ENCODE data around the gene RIF1.

The RIF1 gene

DNA sequence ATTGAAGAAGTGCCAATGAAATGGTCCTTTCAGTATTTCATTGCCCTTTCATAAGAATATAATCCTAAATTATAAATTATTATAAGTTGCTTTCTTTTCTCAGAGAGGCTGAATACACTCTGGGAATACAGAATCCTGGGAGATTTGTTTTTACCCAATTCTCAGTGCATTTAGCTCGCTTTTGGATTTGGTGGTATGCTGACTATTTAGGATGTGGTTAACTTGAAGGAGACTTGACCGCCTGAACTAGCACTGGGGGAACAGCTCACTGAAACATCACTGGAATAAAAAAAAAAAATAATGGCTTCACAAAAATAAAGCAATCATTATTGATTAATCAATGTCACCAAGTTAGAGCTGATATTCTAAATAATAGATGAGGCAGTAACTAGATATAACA is 42.1 kb upstream of the RIF1 start:
- Histone ChIP-seq H3K18ac (ENCODE audit: low read length) (no peak overlapping the region), H3K27ac (ENCODE audit: low read depth, low read length) (no peak overlapping the region), H3K4ac (ENCODE audit: low read depth, low read length) (no peak overlapping the region), H2BK12ac (ENCODE audit: low read length) (no peak overlapping the region), H3K4me3 (ENCODE audit: low read depth, low read length) (no peak overlapping the region), H3K79me2 (ENCODE audit: control insufficient read depth, insufficient read depth, low read length, poor library complexity) (no peaks in the 10 kb centered on the region), H2BK5ac (ENCODE audit: low read depth, low read length, poor library complexity) (no peak overlapping the region), H3K14ac (ENCODE audit: low read length) (no peak overlapping the region), H4K8ac (ENCODE audit: low read depth, low read length) (no peak overlapping the region), H3K4me2 (ENCODE audit: low read length) (no peak overlapping the region), H3K36me3 (ENCODE audit: control insufficient read depth in 1 of 2, insufficient read depth in 2 of 2, low read length in 2 of 2) (no peaks in the 10 kb centered on the region), H3K27me3 (ENCODE audit: insufficient read depth, low read length) (no peaks in the 10 kb centered on the region), H3K23ac (ENCODE audit: low read length) (no peak overlapping the region), H2AK5ac (ENCODE audit: low read length) (no peak overlapping the region), H3K4me1 (ENCODE audit: control insufficient read depth in 1 of 2, insufficient read depth in 2 of 2, low read length in 2 of 2) (no peaks in the 10 kb centered on the region), H4K91ac (ENCODE audit: low read depth, low read length) (no peak overlapping the region), H4K12ac (ENCODE audit: low read depth, low read length) (no peak overlapping the region), H3K9me3 (ENCODE audit: insufficient read depth, low read depth, low read length) (no peaks in the 10 kb centered on the region), H2AFZ (ENCODE audit: insufficient read depth, low read length, poor library complexity) (no peak overlapping the region), H3K79me1 (ENCODE audit: low read length) (no peaks in the 10 kb centered on the region), H2BK120ac (ENCODE audit: insufficient read depth, low read length, poor library complexity) (no peak overlapping the region), H3K9ac (ENCODE audit: low read length) (no peak overlapping the region)
- WGBS (ENCODE audit: extremely low coverage, insufficient coverage, insufficient read length), result no CpG with 5 or more reads among the region's 2 CpGs
- no peak for DNase-seq

DNA sequence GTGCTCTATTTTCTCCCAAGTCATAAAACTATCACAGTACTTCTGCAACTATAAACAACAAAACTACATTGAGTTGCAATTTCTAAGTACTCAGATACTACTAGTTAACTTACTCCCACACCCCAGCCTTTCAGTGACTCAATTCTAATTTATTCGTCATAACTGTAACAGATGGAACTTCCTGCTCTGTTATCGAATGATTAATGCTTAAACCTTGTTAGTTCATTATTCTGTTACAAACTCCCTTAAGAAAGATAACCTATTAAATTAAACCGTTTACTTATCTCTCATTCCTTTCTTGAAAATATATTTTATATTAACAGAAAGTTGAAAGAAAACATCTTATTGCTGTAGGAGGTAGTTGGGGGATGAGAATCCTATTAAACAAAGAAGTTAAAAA is 35.3 kb upstream of the RIF1 start:
- no peak overlapping the region for H4K91ac ChIP-seq (ENCODE audit: low read depth, low read length)
- no peak overlapping the region for H2AFZ ChIP-seq (ENCODE audit: insufficient read depth, low read length, poor library complexity)
- no peaks in the 10 kb centered on the region for H3K36me3 ChIP-seq (ENCODE audit: control insufficient read depth in 1 of 2, insufficient read depth in 2 of 2, low read length in 2 of 2)
- WGBS (ENCODE audit: extremely low coverage, insufficient coverage, insufficient read length), result no CpG with 5 or more reads among the region's 3 CpGs
- no peaks in the 10 kb centered on the region for H3K79me1 ChIP-seq (ENCODE audit: low read length)
- H3K27me3 ChIP-seq (ENCODE audit: insufficient read depth, low read length), result no peaks in the 10 kb centered on the region
- H2BK5ac ChIP-seq (ENCODE audit: low read depth, low read length, poor library complexity), result no peak overlapping the region
- no peak overlapping the region for H2AK5ac ChIP-seq (ENCODE audit: low read length)
- no peaks in the 10 kb centered on the region for H3K9me3 ChIP-seq (ENCODE audit: insufficient read depth, low read depth, low read length)
- no peaks in the 10 kb centered on the region for H3K79me2 ChIP-seq (ENCODE audit: control insufficient read depth, insufficient read depth, low read length, poor library complexity)
- H4K8ac ChIP-seq (ENCODE audit: low read depth, low read length), result no peak overlapping the region
- no peaks in the 10 kb centered on the region for H3K4me1 ChIP-seq (ENCODE audit: control insufficient read depth in 1 of 2, insufficient read depth in 2 of 2, low read length in 2 of 2)
- H3K4ac ChIP-seq (ENCODE audit: low read depth, low read length), result no peak overlapping the region
- H3K23ac ChIP-seq (ENCODE audit: low read length), result no peak overlapping the region
- H3K4me2 ChIP-seq (ENCODE audit: low read length), result no peak overlapping the region
- no peak overlapping the region for H3K18ac ChIP-seq (ENCODE audit: low read length)
- DNase-seq, result no peak
- no peak overlapping the region for H4K12ac ChIP-seq (ENCODE audit: low read depth, low read length)
- H3K4me3 ChIP-seq (ENCODE audit: low read depth, low read length), result no peak overlapping the region
- H3K27ac ChIP-seq (ENCODE audit: low read depth, low read length), result no peak overlapping the region
- H2BK12ac ChIP-seq (ENCODE audit: low read length), result no peak overlapping the region
- H2BK120ac ChIP-seq (ENCODE audit: insufficient read depth, low read length, poor library complexity), result no peak overlapping the region
- H3K14ac ChIP-seq (ENCODE audit: low read length), result no peak overlapping the region
- no peak overlapping the region for H3K9ac ChIP-seq (ENCODE audit: low read length)

DNA sequence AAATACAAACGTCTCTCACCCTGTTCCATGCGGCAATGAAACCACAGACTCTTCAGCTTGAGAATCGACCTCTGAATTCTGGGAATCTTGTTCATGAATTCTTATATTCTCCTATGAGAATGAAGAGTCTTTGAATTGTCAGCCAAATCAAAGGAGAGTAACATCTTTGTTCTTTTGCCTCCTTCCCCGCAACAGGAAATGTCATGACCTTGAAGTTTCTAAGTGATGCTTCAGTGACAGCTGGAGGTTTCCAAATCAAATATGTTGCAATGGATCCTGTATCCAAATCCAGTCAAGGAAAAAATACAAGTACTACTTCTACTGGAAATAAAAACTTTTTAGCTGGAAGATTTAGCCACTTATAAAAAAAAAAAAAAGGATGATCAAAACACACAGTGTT is 30.5 kb upstream of the RIF1 start:
- no peak overlapping the region for H3K14ac ChIP-seq (ENCODE audit: low read length)
- H3K79me1 ChIP-seq (ENCODE audit: low read length), result peaks cover 2% of the 10 kb centered on the region
- no peak overlapping the region for H2AK5ac ChIP-seq (ENCODE audit: low read length)
- H2BK5ac ChIP-seq (ENCODE audit: low read depth, low read length, poor library complexity), result no peak overlapping the region
- no peak overlapping the region for H4K91ac ChIP-seq (ENCODE audit: low read depth, low read length)
- no peak overlapping the region for H2BK12ac ChIP-seq (ENCODE audit: low read length)
- H3K4ac ChIP-seq (ENCODE audit: low read depth, low read length), result no peak overlapping the region
- H3K36me3 ChIP-seq (ENCODE audit: control insufficient read depth in 1 of 2, insufficient read depth in 2 of 2, low read length in 2 of 2), result no peaks in the 10 kb centered on the region
- H3K27ac ChIP-seq (ENCODE audit: low read depth, low read length), result no peak overlapping the region
- no peak overlapping the region for H3K9ac ChIP-seq (ENCODE audit: low read length)
- H4K8ac ChIP-seq (ENCODE audit: low read depth, low read length), result no peak overlapping the region
- H3K18ac ChIP-seq (ENCODE audit: low read length), result no peak overlapping the region
- no peaks in the 10 kb centered on the region for H3K9me3 ChIP-seq (ENCODE audit: insufficient read depth, low read depth, low read length)
- H4K12ac ChIP-seq (ENCODE audit: low read depth, low read length), result no peak overlapping the region
- no peak overlapping the region for H3K4me3 ChIP-seq (ENCODE audit: low read depth, low read length)
- H2BK120ac ChIP-seq (ENCODE audit: insufficient read depth, low read length, poor library complexity), result no peak overlapping the region
- no peaks in the 10 kb centered on the region for H3K79me2 ChIP-seq (ENCODE audit: control insufficient read depth, insufficient read depth, low read length, poor library complexity)
- no peak for DNase-seq
- H2AFZ ChIP-seq (ENCODE audit: insufficient read depth, low read length, poor library complexity), result no peak overlapping the region
- H3K4me1 ChIP-seq (ENCODE audit: control insufficient read depth in 1 of 2, insufficient read depth in 2 of 2, low read length in 2 of 2), result peaks cover 4 to 6% of the 10 kb centered on the region in 2 experiments
- H3K27me3 ChIP-seq (ENCODE audit: insufficient read depth, low read length), result no peaks in the 10 kb centered on the region
- H3K23ac ChIP-seq (ENCODE audit: low read length), result no peak overlapping the region
- no peak overlapping the region for H3K4me2 ChIP-seq (ENCODE audit: low read length)
- WGBS (ENCODE audit: extremely low coverage, insufficient coverage, insufficient read length), result no CpG with 5 or more reads among the region's 4 CpGs

DNA sequence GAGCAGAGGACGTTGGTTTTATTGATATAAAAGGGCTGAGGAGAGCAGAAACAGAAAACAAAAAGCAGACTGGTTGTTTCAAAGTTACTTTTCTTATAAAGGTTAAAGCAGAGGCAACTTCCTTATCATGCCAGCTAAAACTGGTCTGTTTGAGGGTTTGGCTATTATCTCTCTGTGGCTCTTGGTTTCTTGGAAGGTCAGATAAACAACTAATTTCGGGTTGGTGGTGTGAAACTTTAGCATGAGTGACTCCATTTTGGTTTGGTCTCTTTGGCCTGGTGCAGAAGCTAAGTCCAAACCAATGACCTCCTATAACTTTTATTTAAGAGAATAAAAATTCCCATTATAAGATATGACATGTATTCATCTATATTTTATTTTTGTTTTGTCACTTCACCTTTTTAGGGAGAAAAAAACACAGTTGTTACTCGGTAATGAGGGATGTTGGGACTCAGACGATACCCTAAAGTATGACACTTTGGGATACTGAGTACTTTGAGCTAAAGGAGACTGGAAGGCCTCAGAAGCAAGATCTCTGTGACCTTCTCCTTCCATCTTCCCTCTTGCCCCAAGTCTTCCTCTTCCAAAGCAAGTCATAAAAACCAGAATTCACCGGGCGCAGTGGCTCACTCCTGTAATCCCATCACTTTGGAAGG is 29.0 kb upstream of the RIF1 start:
- Histone ChIP-seq H3K27me3 (ENCODE audit: insufficient read depth, low read length) (no peaks in the 10 kb centered on the region), H3K4me1 (ENCODE audit: control insufficient read depth in 1 of 2, insufficient read depth in 2 of 2, low read length in 2 of 2) (peaks cover 4 to 6% of the 10 kb centered on the region in 2 experiments), H3K18ac (ENCODE audit: low read length) (no peak overlapping the region), H3K79me2 (ENCODE audit: control insufficient read depth, insufficient read depth, low read length, poor library complexity) (no peaks in the 10 kb centered on the region), H4K91ac (ENCODE audit: low read depth, low read length) (no peak overlapping the region), H3K79me1 (ENCODE audit: low read length) (peaks cover 2% of the 10 kb centered on the region), H2BK120ac (ENCODE audit: insufficient read depth, low read length, poor library complexity) (no peak overlapping the region), H3K4ac (ENCODE audit: low read depth, low read length) (no peak overlapping the region), H3K14ac (ENCODE audit: low read length) (no peak overlapping the region), H3K9me3 (ENCODE audit: insufficient read depth, low read depth, low read length) (no peaks in the 10 kb centered on the region), H3K4me3 (ENCODE audit: low read depth, low read length) (no peak overlapping the region), H3K36me3 (ENCODE audit: control insufficient read depth in 1 of 2, insufficient read depth in 2 of 2, low read length in 2 of 2) (no peaks in the 10 kb centered on the region), H3K9ac (ENCODE audit: low read length) (no peak overlapping the region), H4K8ac (ENCODE audit: low read depth, low read length) (no peak overlapping the region), H2BK12ac (ENCODE audit: low read length) (no peak overlapping the region), H2AK5ac (ENCODE audit: low read length) (no peak overlapping the region), H3K4me2 (ENCODE audit: low read length) (no peak overlapping the region), H3K27ac (ENCODE audit: low read depth, low read length) (no peak overlapping the region), H2AFZ (ENCODE audit: insufficient read depth, low read length, poor library complexity) (no peak overlapping the region), H4K12ac (ENCODE audit: low read depth, low read length) (no peak overlapping the region), H2BK5ac (ENCODE audit: low read depth, low read length, poor library complexity) (peak overlapping the region; percentile 36), H3K23ac (ENCODE audit: low read length) (no peak overlapping the region)
- WGBS (ENCODE audit: extremely low coverage, insufficient coverage, insufficient read length), result no CpG with 5 or more reads among the region's 6 CpGs
- no peak for DNase-seq

Data from trophoblast cell (in vitro differentiated cells and primary cell).